Stimulated activated effector memory CD8-positive, alpha-beta T cell treated with anti-CD3 and anti-CD28 coated beads, Interleukin-12 subunit alpha, Interleukin-12 subunit beta, amount 100 ng/mL, for 72 hours (primary cell): Measurements from ENCODE around the gene RNASEH1.

Source experiments
- ATAC-seq: fragments of 150-1000 bp; cut with Tn5 transposase; 2 replicates; pipeline ENCODE4 v1.10.0; 2021
- DNase-seq, 2 donors: peaks; one replicate each; pipeline ENCODE4 v3.0.0; 2021 to 2022; ENCODE audit warnings: low spot score in 2 of 2
- H3K27ac Mint-ChIP-seq: one replicate; pipeline ENCODE4 v1.8.0; 2022; ENCODE audit warnings: mild to moderate bottlenecking, mixed read lengths
- H3K36me3 Mint-ChIP-seq: one replicate; pipeline ENCODE4 v1.8.0; 2022; ENCODE audit warnings: mild to moderate bottlenecking, mixed read lengths
- H3K4me1 Mint-ChIP-seq: one replicate; pipeline ENCODE4 v1.8.0; 2022; ENCODE audit warnings: mixed read lengths
- H3K4me3 Mint-ChIP-seq: one replicate; pipeline ENCODE4 v1.8.0; 2022; ENCODE audit warnings: mild to moderate bottlenecking, mixed read lengths
- H3K9me3 Mint-ChIP-seq: one replicate; pipeline ENCODE4 v1.8.0; 2022; ENCODE audit warnings: mixed read lengths

Gene RNASEH1

DNA sequence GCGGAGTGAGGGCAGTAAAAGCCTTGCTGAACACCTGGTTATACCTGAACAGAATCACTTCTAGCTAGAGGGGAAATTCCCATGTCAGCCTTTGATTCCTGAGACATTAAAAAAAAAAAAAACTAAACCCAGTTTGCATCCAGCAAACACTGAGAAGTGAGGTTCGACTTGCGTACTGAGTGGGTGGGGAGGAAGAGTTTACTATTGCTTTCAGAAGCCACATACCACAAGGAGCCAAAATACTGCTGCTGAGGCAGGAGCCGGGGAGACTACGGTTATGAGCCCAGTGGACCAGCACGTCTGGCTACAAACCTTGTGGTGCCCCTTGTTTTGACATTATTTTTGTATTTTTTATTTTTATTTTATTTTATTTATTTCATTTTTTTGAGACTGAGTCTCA, 39.4 kb upstream of the RNASEH1 start:
- H3K4me3 Mint-ChIP-seq: no peak overlapping the region
- no peak overlapping the region for H3K27ac Mint-ChIP-seq
- H3K36me3 Mint-ChIP-seq: no peaks in the 10 kb centered on the region
- peaks cover 16% of the 10 kb centered on the region for H3K4me1 Mint-ChIP-seq
- DNase-seq (peak in 1 of 2 donors; percentile 22), ATAC-seq (peak; percentile 56)
- H3K9me3 Mint-ChIP-seq: no peaks in the 10 kb centered on the region

- DNase-seq (peak in 1 of 2 donors; percentile 26), ATAC-seq (no peak)
- no peak overlapping the region for H3K27ac Mint-ChIP-seq
- no peaks in the 10 kb centered on the region for H3K9me3 Mint-ChIP-seq
- H3K4me3 Mint-ChIP-seq: no peak overlapping the region
- H3K4me1 Mint-ChIP-seq: peaks cover 16% of the 10 kb centered on the region
- H3K36me3 Mint-ChIP-seq: no peaks in the 10 kb centered on the region
These were observed 38.8 kb upstream of the RNASEH1 start for GRCh38 chr2:3596901-3597417.

GRCh38 chr2:3595985-3596384, 37.9 kb upstream of the RNASEH1 start:
- DNase-seq: no peak
- peak; percentile 85 for ATAC-seq
- Mint-ChIP-seq H3K4me3 (no peak overlapping the region), H3K36me3 (no peaks in the 10 kb centered on the region), H3K4me1 (peaks cover 16% of the 10 kb centered on the region), H3K27ac (no peak overlapping the region), H3K9me3 (no peaks in the 10 kb centered on the region)

GRCh38 chr2:3595404-3595803, 37.3 kb upstream of the RNASEH1 start:
- Mint-ChIP-seq H3K4me3 (no peak overlapping the region), H3K9me3 (no peaks in the 10 kb centered on the region), H3K27ac (no peak overlapping the region), H3K4me1 (peaks cover 16% of the 10 kb centered on the region), H3K36me3 (no peaks in the 10 kb centered on the region)
- no peak for DNase-seq
- no peak for ATAC-seq

DNA sequence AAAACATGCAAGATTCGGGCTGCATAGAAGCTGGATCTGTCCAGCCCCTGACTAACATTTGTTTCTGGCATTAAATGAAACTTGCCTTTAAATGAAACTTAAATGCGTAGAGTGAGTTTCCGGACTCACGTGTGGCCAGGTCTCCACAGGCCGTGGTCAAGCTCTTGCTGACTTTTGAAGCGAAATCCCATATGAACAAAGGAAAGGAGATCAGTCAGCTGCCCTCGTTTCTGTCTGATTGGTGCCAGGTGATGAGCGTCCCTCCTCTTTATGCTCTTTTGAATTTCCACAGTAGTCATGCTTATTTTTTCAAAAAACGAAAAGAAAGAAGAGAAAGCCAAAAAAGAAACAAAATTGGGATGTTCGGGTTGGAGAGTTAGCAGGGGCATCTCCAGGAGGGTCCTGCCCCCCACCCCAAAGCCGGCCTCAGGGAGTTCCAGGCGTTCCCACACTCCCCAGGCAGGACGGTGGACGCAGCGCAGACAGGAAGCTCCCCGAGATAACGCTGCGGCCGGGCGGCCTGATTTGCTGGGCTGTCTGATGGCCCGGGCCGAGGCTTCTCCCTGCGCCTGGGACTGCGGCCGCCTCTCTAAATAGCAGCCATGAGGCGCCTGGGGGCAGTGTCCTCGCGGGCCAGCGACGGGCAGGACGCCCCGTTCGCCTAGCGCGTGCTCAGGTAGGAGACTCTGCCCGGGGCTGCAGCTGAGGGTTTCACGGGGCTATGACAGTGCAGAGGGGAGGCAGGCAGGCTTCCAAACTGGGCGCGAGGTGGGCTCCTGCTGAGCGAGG, 36.6 kb upstream of the RNASEH1 start, which contains the start of gene COLEC11:
Gene COLEC11, plus strand, starts transcription at position 620 of the 789 bp plus-strand sequence. CDS start 9,229 bp downstream, outside the sequence.
- H3K4me3 Mint-ChIP-seq: no peak within 1 kb of the TSS
- no peaks in the 10 kb centered on the region for H3K36me3 Mint-ChIP-seq
- ATAC-seq (no peak), DNase-seq (no peak)
- no peak within 1 kb of the TSS for H3K27ac Mint-ChIP-seq
- H3K9me3 Mint-ChIP-seq: no peaks in the 10 kb centered on the region
- peaks cover 16% of the 10 kb centered on the region for H3K4me1 Mint-ChIP-seq

DNA sequence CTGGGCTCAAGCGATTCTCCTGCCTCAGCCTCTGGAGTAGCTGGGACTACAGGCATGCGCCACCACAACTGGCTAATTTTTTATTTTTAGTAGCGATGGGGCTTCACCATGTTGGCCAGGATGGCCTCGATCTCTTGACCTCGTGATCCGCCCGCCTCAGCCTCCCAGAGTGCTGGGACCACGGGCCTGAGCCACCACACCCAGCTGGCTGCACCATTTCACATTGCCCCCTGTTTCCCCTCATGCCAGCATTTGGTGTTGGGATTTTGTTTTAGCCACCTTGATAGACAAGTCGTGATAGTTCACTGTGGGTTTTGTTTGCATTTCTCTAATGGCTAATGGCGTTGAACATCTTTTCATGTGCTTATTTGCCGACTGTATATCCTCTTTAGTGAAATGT, 31.0 kb upstream of the RNASEH1 start:
- H3K36me3 Mint-ChIP-seq: peaks cover 13% of the 10 kb centered on the region
- H3K4me1 Mint-ChIP-seq: no peaks in the 10 kb centered on the region
- H3K9me3 Mint-ChIP-seq: no peaks in the 10 kb centered on the region
- no peak overlapping the region for H3K27ac Mint-ChIP-seq
- no peak for ATAC-seq
- no peak overlapping the region for H3K4me3 Mint-ChIP-seq
- no peak for DNase-seq

GRCh38 chr2:3588084-3588483, 30.0 kb upstream of the RNASEH1 start:
- ATAC-seq: no peak
- Mint-ChIP-seq H3K36me3 (peaks cover 23% of the 10 kb centered on the region), H3K9me3 (no peaks in the 10 kb centered on the region), H3K4me1 (no peaks in the 10 kb centered on the region), H3K4me3 (no peak overlapping the region), H3K27ac (no peak overlapping the region)
- DNase-seq: no peak

DNA sequence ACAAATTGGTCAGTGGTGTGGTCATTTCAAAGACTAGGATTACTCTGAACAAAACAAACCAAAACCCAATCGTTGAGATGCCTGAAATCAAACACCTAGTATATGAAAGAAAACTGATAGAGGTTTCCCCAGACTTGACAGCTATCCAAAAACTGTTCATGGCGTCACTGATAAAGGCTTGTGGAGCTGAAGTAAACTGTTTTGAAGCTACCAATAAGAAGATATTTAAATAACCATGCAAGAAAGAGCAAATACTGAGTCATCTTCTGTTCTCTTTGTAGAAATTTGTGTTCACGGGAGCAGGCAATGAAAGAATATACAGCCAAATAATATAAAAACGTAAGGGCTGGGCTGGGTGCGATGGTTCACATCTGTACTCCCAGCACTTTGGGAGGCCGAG, 29.3 kb upstream of the RNASEH1 start:
- no peak overlapping the region for H3K27ac Mint-ChIP-seq
- no peak for DNase-seq
- no peak for ATAC-seq
- no peak overlapping the region for H3K4me3 Mint-ChIP-seq
- H3K4me1 Mint-ChIP-seq: no peaks in the 10 kb centered on the region
- H3K9me3 Mint-ChIP-seq: no peaks in the 10 kb centered on the region
- peaks cover 30% of the 10 kb centered on the region for H3K36me3 Mint-ChIP-seq

GRCh38 chr2:3587021-3587420, 28.9 kb upstream of the RNASEH1 start:
- H3K4me3 Mint-ChIP-seq: no peak overlapping the region
- peaks cover 34% of the 10 kb centered on the region for H3K36me3 Mint-ChIP-seq

DNA sequence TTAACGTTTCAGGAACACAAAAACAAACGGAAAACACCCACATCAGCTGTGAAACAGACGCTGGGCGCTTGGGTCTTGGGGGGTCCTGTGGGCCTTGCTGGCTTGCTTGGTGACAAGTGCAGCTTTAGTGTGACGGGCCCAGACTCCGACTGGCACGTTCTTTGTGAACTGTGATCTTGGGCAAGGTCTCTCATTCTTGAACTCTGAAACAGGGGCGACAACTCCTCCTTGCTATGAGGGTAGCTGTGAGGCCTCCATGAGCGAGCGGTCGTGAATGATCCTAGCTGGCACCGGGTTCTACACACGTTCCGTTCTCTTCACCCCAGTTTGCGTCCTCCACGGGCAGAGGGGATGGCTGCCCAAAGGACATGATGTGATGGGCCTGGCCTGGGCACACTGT, 28.1 kb upstream of the RNASEH1 start:
- DNase-seq (no peak), ATAC-seq (no peak)
- Mint-ChIP-seq H3K4me3 (no peak overlapping the region), H3K9me3 (no peaks in the 10 kb centered on the region), H3K4me1 (no peaks in the 10 kb centered on the region), H3K36me3 (peaks cover 42% of the 10 kb centered on the region), H3K27ac (no peak overlapping the region)

More at GRCh38 chr2:3587021-3587420, 28.9 kb upstream of the RNASEH1 start:
- Mint-ChIP-seq H3K9me3 (no peaks in the 10 kb centered on the region), H3K4me1 (no peaks in the 10 kb centered on the region), H3K27ac (no peak overlapping the region)
- no peak for ATAC-seq
- no peak for DNase-seq

DNA sequence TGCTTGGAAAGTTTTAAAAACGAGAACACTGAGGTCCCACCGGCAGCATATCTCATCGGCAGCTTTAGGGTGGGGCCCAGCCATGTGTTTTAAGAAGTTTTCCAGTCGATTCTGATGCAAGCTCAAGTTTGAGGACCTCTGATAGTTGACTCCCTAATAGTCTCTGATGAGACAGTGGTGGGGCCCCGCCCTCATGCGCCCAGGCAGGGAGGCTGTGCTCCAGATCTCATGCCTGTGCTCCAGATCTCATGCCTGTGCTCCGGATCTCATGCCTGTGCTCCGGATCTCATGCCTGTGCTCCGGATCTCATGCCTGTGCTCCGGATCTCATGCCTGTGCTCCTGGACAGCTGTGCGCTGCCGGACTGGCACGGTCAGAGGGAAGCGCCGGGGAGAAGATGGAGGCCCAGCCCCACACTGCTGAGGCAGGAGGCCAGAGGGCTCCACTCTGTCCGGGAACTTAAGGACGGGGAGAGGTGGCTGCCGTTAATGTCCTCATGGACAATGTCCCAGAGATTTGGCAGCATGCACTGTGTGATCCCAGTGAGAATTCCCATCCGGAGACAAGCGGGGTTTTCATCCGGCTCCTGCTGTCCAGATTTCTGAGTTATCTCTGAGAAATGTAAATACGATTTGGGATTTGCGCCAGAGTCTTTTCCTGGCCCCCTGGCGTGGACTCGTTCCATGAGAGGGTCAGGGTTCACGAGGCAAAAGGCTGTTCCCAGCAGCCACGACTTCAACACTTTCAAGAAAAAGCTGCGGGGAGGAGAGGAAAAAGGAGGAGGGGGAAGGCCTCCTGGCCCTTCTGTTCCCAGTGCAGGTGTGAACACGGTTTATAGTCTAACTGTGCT, 27.4 kb upstream of the RNASEH1 start:
- H3K27ac Mint-ChIP-seq: no peak overlapping the region
- peaks cover 49% of the 10 kb centered on the region for H3K36me3 Mint-ChIP-seq

DNA sequence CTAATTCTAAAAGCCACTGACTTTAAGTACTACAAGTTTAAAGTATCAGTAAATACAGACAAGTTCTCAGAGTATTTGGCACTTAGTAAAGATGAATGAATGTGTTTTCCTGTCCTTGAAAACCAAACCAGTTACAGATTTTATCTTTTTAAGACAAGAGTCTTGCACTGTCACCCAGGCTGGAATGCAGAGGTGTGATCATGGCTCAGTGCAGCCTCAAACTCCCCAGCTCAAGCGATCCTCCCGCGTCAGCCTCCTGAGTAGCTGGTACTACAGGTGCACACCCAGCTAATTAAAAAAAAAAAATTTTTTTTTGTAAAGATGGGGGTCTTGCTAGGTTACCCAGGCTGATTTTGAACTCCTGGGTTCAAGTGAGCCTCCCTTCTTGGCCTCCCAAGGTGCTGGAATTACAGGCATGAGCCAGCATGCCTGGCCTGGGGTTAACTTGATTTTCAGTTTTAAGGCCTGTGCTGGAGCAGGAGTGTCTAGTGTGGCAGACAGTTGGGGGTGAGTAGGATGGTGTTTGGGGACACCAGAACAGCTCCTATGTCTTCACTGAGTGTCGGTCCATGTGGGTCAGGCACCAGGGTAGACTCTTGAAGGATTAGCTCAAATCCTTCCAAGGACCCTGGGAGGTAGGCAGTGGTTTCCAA, 26.6 kb upstream of the RNASEH1 start:
- Mint-ChIP-seq H3K36me3 (peaks cover 57% of the 10 kb centered on the region), H3K27ac (no peak overlapping the region), H3K9me3 (no peaks in the 10 kb centered on the region), H3K4me1 (peaks cover 5% of the 10 kb centered on the region), H3K4me3 (no peak overlapping the region)
- DNase-seq: no peak
- no peak for ATAC-seq

More for the DNA sequence above, 27.4 kb upstream of the RNASEH1 start:
- no peaks in the 10 kb centered on the region for H3K9me3 Mint-ChIP-seq
- peaks cover 2% of the 10 kb centered on the region for H3K4me1 Mint-ChIP-seq
- ATAC-seq: no peak
- DNase-seq: no peak
- no peak overlapping the region for H3K4me3 Mint-ChIP-seq

- Mint-ChIP-seq H3K9me3 (no peaks in the 10 kb centered on the region), H3K4me1 (peaks cover 12% of the 10 kb centered on the region), H3K4me3 (no peak overlapping the region), H3K36me3 (peaks cover 59% of the 10 kb centered on the region), H3K27ac (no peak overlapping the region)
- DNase-seq (no peak), ATAC-seq (no peak)
These were observed 25.9 kb upstream of the RNASEH1 start for GRCh38 chr2:3584076-3584475.

- Mint-ChIP-seq H3K4me3 (no peak overlapping the region), H3K27ac (no peak overlapping the region), H3K9me3 (no peaks in the 10 kb centered on the region), H3K36me3 (peaks cover 80% of the 10 kb centered on the region), H3K4me1 (peaks cover 37% of the 10 kb centered on the region)
- DNase-seq (no peak), ATAC-seq (no peak)
These were observed 23.5 kb upstream of the RNASEH1 start for GRCh38 chr2:3581367-3582262.
